ENCODE data around the gene TMEM255B. TPM values are rescaled to one million over a fixed set of nuclear protein-coding genes. Genes with fewer than 3 reads are reported as not detected.

The TMEM255B gene
- total and polyA plus RNA-seq, 11 donors, result 1.4 to 20.3 (median 4.4) TPM

- 58 to 69% (median 64%) methylated on average over 14 to 15 of the region's 15 CpGs for WGBS, 4 donors
- intact Hi-C loops (cut with DNase I), result loop anchor here in 5 of 10 donors (5.0 kb wide), 2 partner anchors 39 to 44 kb away; no protein-coding TSS in a partner anchor
Measured at GRCh38 chr13:113860665-113861432, 101.8 kb downstream of the TMEM255B start.

GRCh38 chr13:113861433-113862030 lies 102.5 kb downstream of the TMEM255B start:
- Histone ChIP-seq H3K27ac (peak overlapping the region in 9 of 12 donors; percentile 13 to 98 (median 93)), H3K36me3 (peaks cover 0 to 12% (median 0%) of the 10 kb centered on the region in 9 donors), H3K4me1 (peaks cover 0 to 67% (median 51%) of the 10 kb centered on the region in 12 donors), H3K27me3 (peaks cover 0 to 6% (median 0%) of the 10 kb centered on the region in 9 donors), H3K4me3 (peak overlapping the region in 8 of 12 donors; percentile 76 to 97 (median 86)), H3K9me3 (no peaks in the 10 kb centered on the region)
- intact Hi-C loops (cut with DNase I), result loop anchor here in 7 of 10 donors (2.0 to 5.0 kb wide), 6 partner anchors 17 to 44 kb away; no protein-coding TSS in a partner anchor
- 41 to 55% (median 49%) methylated on average over 12 of the region's 12 CpGs for WGBS, 4 donors
- peak in 1 of 5 donors; percentile 65 for DNase-seq
- TF ChIP-seq POLR2A (IDR thresholded peaks at IDR 0.05), result no peak
- TF ChIP-seq, protein P1, sequence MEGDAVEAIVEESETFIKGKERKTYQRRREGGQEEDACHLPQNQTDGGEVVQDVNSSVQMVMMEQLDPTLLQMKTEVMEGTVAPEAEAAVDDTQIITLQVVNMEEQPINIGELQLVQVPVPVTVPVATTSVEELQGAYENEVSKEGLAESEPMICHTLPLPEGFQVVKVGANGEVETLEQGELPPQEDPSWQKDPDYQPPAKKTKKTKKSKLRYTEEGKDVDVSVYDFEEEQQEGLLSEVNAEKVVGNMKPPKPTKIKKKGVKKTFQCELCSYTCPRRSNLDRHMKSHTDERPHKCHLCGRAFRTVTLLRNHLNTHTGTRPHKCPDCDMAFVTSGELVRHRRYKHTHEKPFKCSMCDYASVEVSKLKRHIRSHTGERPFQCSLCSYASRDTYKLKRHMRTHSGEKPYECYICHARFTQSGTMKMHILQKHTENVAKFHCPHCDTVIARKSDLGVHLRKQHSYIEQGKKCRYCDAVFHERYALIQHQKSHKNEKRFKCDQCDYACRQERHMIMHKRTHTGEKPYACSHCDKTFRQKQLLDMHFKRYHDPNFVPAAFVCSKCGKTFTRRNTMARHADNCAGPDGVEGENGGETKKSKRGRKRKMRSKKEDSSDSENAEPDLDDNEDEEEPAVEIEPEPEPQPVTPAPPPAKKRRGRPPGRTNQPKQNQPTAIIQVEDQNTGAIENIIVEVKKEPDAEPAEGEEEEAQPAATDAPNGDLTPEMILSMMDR (IDR thresholded peaks at IDR 0.05), result no peak
- ATAC-seq, result peak in 3 of 4 donors; percentile 21 to 53 (median 39)

More at GRCh38 chr13:113860665-113861432, 101.8 kb downstream of the TMEM255B start:
- Histone ChIP-seq H3K9me3 (no peaks in the 10 kb centered on the region), H3K36me3 (peaks cover 0 to 12% (median 0%) of the 10 kb centered on the region in 9 donors), H3K4me1 (peaks cover 0 to 74% (median 58%) of the 10 kb centered on the region in 12 donors), H3K4me3 (no peak overlapping the region), H3K27me3 (peaks cover 0 to 6% (median 0%) of the 10 kb centered on the region in 9 donors), H3K27ac (peak overlapping the region in 9 of 12 donors; percentile 13 to 98 (median 34))
- peak in 1 of 5 donors; percentile 58 for DNase-seq
- ATAC-seq, result no peak
- TF ChIP-seq, protein P1 (IDR thresholded peaks at IDR 0.05), result no peak
- TF ChIP-seq POLR2A (IDR thresholded peaks at IDR 0.05), result no peak

- H3K4me1 ChIP-seq, result peaks cover 0 to 59% (median 42%) of the 10 kb centered on the region in 12 donors
- ATAC-seq (peak in 3 of 4 donors; percentile 5 to 9 (median 8)), DNase-seq (peak in 2 of 5 donors; percentile 29 to 61)
- peak overlapping the region; percentile 76 to 97 (median 86) for H3K4me3 ChIP-seq
- TF ChIP-seq POLR2A (IDR thresholded peaks at IDR 0.05), result no peak
- TF ChIP-seq, protein P1 (IDR thresholded peaks at IDR 0.05), result no peak
- peaks cover 0 to 12% (median 0%) of the 10 kb centered on the region in 9 donors for H3K36me3 ChIP-seq
- intact Hi-C loops (cut with DNase I), result loop anchor here in 7 of 10 donors (2.0 to 5.0 kb wide), 6 partner anchors 18 to 45 kb away; no protein-coding TSS in a partner anchor
- H3K9me3 ChIP-seq, result no peaks in the 10 kb centered on the region
- peaks cover 0 to 6% (median 0%) of the 10 kb centered on the region in 9 donors for H3K27me3 ChIP-seq
- WGBS, 4 donors, result 44 to 64% (median 48%) methylated on average over 19 to 31 of the region's 31 CpGs
- H3K27ac ChIP-seq, result peak overlapping the region; percentile 88 to 98 (median 94)
Measured at GRCh38 chr13:113862191-113862930, 103.3 kb downstream of the TMEM255B start.
